ENCODE results near the gene SLC24A4. TPM values are rescaled to one million over a fixed set of nuclear protein-coding genes. Genes with fewer than 3 reads are reported as not detected.

The SLC24A4 gene
- total and polyA plus RNA-seq, 2 donors (not counting 3 experiments of a cell fraction or from before 2014, with no cell fraction given): 0.07 to 0.08 TPM

GRCh38 chr14:92461891-92462290 is 138.9 kb downstream of the SLC24A4 start:
- no peaks in the 10 kb centered on the region for H3K36me3 ChIP-seq (ENCODE audit: control insufficient read depth in 2 of 2, extremely low read depth in 1 of 2, insufficient read depth in 2 of 2, low read length in 2 of 2)
- dilution Hi-C loops (cut with MboI; ENCODE audit: extremely low pct_ligation_motif_present, low sequenced_read_pairs) (no loop called here), intact Hi-C loops (cut with micrococcal nuclease) (loop anchor here (1.0 kb wide), 4 partner anchors 49 to 219 kb away; no protein-coding TSS in a partner anchor)
- H3K9ac ChIP-seq (replicated peaks; ENCODE audit: extremely low read depth, insufficient read depth, low read length): no peak overlapping the region
- POLR2A ChIA-PET: no interaction called here
- TF ChIP-seq, protein P1, sequence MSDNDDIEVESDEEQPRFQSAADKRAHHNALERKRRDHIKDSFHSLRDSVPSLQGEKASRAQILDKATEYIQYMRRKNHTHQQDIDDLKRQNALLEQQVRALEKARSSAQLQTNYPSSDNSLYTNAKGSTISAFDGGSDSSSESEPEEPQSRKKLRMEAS (IDR thresholded peaks at IDR 0.05; ENCODE audit: insufficient read depth, insufficient read length): no peak
- TF ChIP-seq, protein P2, sequence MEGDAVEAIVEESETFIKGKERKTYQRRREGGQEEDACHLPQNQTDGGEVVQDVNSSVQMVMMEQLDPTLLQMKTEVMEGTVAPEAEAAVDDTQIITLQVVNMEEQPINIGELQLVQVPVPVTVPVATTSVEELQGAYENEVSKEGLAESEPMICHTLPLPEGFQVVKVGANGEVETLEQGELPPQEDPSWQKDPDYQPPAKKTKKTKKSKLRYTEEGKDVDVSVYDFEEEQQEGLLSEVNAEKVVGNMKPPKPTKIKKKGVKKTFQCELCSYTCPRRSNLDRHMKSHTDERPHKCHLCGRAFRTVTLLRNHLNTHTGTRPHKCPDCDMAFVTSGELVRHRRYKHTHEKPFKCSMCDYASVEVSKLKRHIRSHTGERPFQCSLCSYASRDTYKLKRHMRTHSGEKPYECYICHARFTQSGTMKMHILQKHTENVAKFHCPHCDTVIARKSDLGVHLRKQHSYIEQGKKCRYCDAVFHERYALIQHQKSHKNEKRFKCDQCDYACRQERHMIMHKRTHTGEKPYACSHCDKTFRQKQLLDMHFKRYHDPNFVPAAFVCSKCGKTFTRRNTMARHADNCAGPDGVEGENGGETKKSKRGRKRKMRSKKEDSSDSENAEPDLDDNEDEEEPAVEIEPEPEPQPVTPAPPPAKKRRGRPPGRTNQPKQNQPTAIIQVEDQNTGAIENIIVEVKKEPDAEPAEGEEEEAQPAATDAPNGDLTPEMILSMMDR (IDR thresholded peaks at IDR 0.05; ENCODE audit: extremely low read depth in 1 of 2, insufficient read depth in 1 of 2, low read depth in 1 of 2, low read length in 2 of 2): no peak
- no peak for DNase-seq (ENCODE audit: low read depth, low spot score)
- CTCF ChIA-PET: interaction anchor here (1.1 to 3.1 kb wide), 7 partner anchors 10 to 225 kb away, joined by 4 to 17 read pairs (median 4); no protein-coding TSS in a partner anchor
- no peak for FAIRE-seq
- BruUV-seq (replicated peaks): no TSS peak
- H3K4me1 ChIP-seq (ENCODE audit: control insufficient read depth, extremely low read depth, insufficient read depth, low read length): peaks cover 30% of the 10 kb centered on the region
- no peak overlapping the region for H2AFZ ChIP-seq (ENCODE audit: low read depth, low read length)
- H3K79me2 ChIP-seq (ENCODE audit: control insufficient read depth, insufficient read depth, low read length): no peaks in the 10 kb centered on the region
- H3K4me3 ChIP-seq (replicated peaks in 1 of 3; ENCODE audit: insufficient read depth in 1 of 3, low read depth in 1 of 3, low read length in 3 of 3): no peak overlapping the region
- H3K27ac ChIP-seq (ENCODE audit: insufficient read depth, low read depth, low read length): peak overlapping the region; percentile 86
- no peaks in the 10 kb centered on the region for H3K9me1 ChIP-seq (replicated peaks; ENCODE audit: control insufficient read depth, extremely low read depth, insufficient read depth, low read length)
- no peak overlapping the region for H3K4me2 ChIP-seq (ENCODE audit: insufficient read depth, low read length)
- H3K27me3 ChIP-seq (ENCODE audit: control insufficient read depth in 2 of 2, insufficient read depth in 2 of 2, low read length in 2 of 2): no peaks in the 10 kb centered on the region
- H4K20me1 ChIP-seq (replicated peaks; ENCODE audit: control insufficient read depth, extremely low read depth, insufficient read depth, low read length): no peaks in the 10 kb centered on the region
- no peaks in the 10 kb centered on the region for H3K9me3 ChIP-seq (replicated peaks; ENCODE audit: control insufficient read depth, insufficient read depth, low read length)

- H3K9ac ChIP-seq (replicated peaks; ENCODE audit: extremely low read depth, insufficient read depth, low read length): no peak overlapping the region
- CTCF ChIA-PET: no interaction called here
- H3K4me1 ChIP-seq (ENCODE audit: control insufficient read depth, extremely low read depth, insufficient read depth, low read length): peaks cover 30% of the 10 kb centered on the region
- intact Hi-C loops (cut with micrococcal nuclease) (no loop called here), dilution Hi-C loops (cut with MboI; ENCODE audit: extremely low pct_ligation_motif_present, low sequenced_read_pairs) (no loop called here)
- POLR2A ChIA-PET: no interaction called here
- BruUV-seq (replicated peaks): no TSS peak
- H3K9me1 ChIP-seq (replicated peaks; ENCODE audit: control insufficient read depth, extremely low read depth, insufficient read depth, low read length): no peaks in the 10 kb centered on the region
- H3K27ac ChIP-seq (ENCODE audit: insufficient read depth, low read depth, low read length): no peak overlapping the region
- no peak overlapping the region for H2AFZ ChIP-seq (ENCODE audit: low read depth, low read length)
- H3K4me2 ChIP-seq (ENCODE audit: insufficient read depth, low read length): no peak overlapping the region
- peaks cover 0 to 1% of the 10 kb centered on the region in 2 experiments for H3K27me3 ChIP-seq (ENCODE audit: control insufficient read depth in 2 of 2, insufficient read depth in 2 of 2, low read length in 2 of 2)
- DNase-seq (ENCODE audit: low read depth, low spot score) (no peak), FAIRE-seq (no peak)
- H3K79me2 ChIP-seq (ENCODE audit: control insufficient read depth, insufficient read depth, low read length): no peaks in the 10 kb centered on the region
- TF ChIP-seq, protein P1 (IDR thresholded peaks at IDR 0.05; ENCODE audit: insufficient read depth, insufficient read length): no peak
- no peak for TF ChIP-seq EZH2 (IDR thresholded peaks at IDR 0.05; ENCODE audit: borderline replicate concordance, low read depth, low read length, severe bottlenecking)
- no peak for TF ChIP-seq JUN (IDR thresholded peaks at IDR 0.05; ENCODE audit: borderline replicate concordance, insufficient read depth, insufficient read length, low read depth)
- no peak for TF ChIP-seq MYC (IDR thresholded peaks at IDR 0.05; ENCODE audit: low read depth, low read length)
- TF ChIP-seq, protein P2 (IDR thresholded peaks at IDR 0.05; ENCODE audit: extremely low read depth in 1 of 2, insufficient read depth in 1 of 2, low read depth in 1 of 2, low read length in 2 of 2): no peak
- no peak for TF ChIP-seq FOS (IDR thresholded peaks at IDR 0.05; ENCODE audit: borderline replicate concordance, insufficient read depth, low read length)
- no peak for TF ChIP-seq POLR2AphosphoS5 (IDR thresholded peaks at IDR 0.05; ENCODE audit: insufficient read depth, low read depth, low read length)
- no peak for TF ChIP-seq POLR2A (IDR thresholded peaks at IDR 0.05; ENCODE audit: low read depth, low read length)
- H3K4me3 ChIP-seq (replicated peaks in 1 of 3; ENCODE audit: insufficient read depth in 1 of 3, low read depth in 1 of 3, low read length in 3 of 3): no peak overlapping the region
- H4K20me1 ChIP-seq (replicated peaks; ENCODE audit: control insufficient read depth, extremely low read depth, insufficient read depth, low read length): no peaks in the 10 kb centered on the region
- H3K9me3 ChIP-seq (replicated peaks; ENCODE audit: control insufficient read depth, insufficient read depth, low read length): no peaks in the 10 kb centered on the region
- no peaks in the 10 kb centered on the region for H3K36me3 ChIP-seq (ENCODE audit: control insufficient read depth in 2 of 2, extremely low read depth in 1 of 2, insufficient read depth in 2 of 2, low read length in 2 of 2)
These were observed 139.6 kb downstream of the SLC24A4 start for GRCh38 chr14:92462568-92462967.

All from endothelial cell of umbilical vein (primary cell).